DOHH2 (cell line): ENCODE results near the gene CLIP3.

ENCODE experiments used
- EZH2phosphoT487 ChIP-seq: fragments of 200-600 bp; sonication (generic); IDR thresholded peaks from 2 replicates; pipeline ENCODE4 v1.6.1; 2017; ENCODE audit warnings: borderline replicate concordance, mild to moderate bottlenecking, antibody characterized with exemption, low read length, moderate library complexity, mixed read lengths
- TF ChIP-seq, protein P1 (sequence below): fragments of 200-600 bp; sonication (generic); IDR thresholded peaks from one replicate; pipeline ENCODE4 v1.5.1; 2014; ENCODE audit warnings: antibody characterized with exemption, mild to moderate bottlenecking, low read depth, low read length; ENCODE audit not compliant: poor library complexity, severe bottlenecking

DNA sequence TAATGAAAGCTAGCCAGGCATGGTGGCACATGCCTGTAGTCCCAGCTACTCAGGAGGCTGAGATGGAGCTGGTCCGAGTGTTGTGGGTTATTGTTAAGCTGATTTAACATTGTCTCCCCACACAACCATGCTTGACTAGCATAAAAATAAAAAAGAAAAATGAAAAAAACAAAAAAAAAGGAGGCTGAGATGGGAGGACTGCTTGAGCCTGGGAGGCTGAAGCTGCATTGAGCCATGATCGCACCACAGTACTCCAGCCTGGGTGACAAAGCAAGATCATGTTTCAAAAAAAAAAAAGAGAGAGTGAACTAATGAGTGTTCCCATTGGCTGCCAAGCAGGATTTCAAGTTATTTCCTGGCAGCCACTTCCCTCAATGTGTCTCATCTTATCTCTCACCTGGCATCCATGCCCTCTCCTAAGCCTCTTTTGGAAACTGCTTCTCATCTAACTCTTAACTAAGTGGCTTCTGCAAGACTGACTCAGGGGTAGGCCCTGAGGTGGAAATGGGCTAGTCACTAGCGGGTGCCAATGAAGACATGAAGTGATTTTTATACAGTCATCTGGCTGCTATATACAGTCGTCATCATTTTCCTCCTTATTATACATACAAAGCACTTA lies 16.5 kb upstream of the CLIP3 start:
- TF ChIP-seq, protein P1, sequence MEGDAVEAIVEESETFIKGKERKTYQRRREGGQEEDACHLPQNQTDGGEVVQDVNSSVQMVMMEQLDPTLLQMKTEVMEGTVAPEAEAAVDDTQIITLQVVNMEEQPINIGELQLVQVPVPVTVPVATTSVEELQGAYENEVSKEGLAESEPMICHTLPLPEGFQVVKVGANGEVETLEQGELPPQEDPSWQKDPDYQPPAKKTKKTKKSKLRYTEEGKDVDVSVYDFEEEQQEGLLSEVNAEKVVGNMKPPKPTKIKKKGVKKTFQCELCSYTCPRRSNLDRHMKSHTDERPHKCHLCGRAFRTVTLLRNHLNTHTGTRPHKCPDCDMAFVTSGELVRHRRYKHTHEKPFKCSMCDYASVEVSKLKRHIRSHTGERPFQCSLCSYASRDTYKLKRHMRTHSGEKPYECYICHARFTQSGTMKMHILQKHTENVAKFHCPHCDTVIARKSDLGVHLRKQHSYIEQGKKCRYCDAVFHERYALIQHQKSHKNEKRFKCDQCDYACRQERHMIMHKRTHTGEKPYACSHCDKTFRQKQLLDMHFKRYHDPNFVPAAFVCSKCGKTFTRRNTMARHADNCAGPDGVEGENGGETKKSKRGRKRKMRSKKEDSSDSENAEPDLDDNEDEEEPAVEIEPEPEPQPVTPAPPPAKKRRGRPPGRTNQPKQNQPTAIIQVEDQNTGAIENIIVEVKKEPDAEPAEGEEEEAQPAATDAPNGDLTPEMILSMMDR = no peak
- TF ChIP-seq EZH2phosphoT487 = no peak
